Adipocyte (in vitro differentiated cells): ENCODE results near the gene DBNDD2.

ENCODE experiments used
- DNase-seq: peaks from one replicate; pipeline ENCODE4 v3.0.0-alpha.2; 2015; ENCODE audit warnings: low read depth
- H3K27me3 ChIP-seq: replicated peaks from 2 replicates; pipeline ENCODE4 v1.7.0; 2013; ENCODE audit warnings: mild to moderate bottlenecking, low read length, moderate library complexity; ENCODE audit not compliant: control insufficient read depth, insufficient read depth
- H3K36me3 ChIP-seq: 2 replicates; pipeline ENCODE4 v1.7.0; 2013; ENCODE audit warnings: low read length, mild to moderate bottlenecking, moderate library complexity; ENCODE audit not compliant: control insufficient read depth, insufficient read depth, severe bottlenecking
- H3K4me1 ChIP-seq: 2 replicates; pipeline ENCODE4 v1.7.0; 2013; ENCODE audit warnings: mild to moderate bottlenecking, low read length, moderate library complexity; ENCODE audit not compliant: control insufficient read depth, insufficient read depth
- H3K4me3 ChIP-seq: 2 replicates; pipeline ENCODE4 v1.7.0; 2013; ENCODE audit warnings: mild to moderate bottlenecking, low read length, moderate library complexity
- H3K9ac ChIP-seq: 2 replicates; pipeline ENCODE4 v1.7.0; 2013; ENCODE audit warnings: mild to moderate bottlenecking, low read length, moderate library complexity
- H3K9me3 ChIP-seq: 2 replicates; pipeline ENCODE4 v1.7.0; 2013; ENCODE audit warnings: mild to moderate bottlenecking, low read length, moderate library complexity; ENCODE audit not compliant: control insufficient read depth

The DBNDD2 gene

DNA sequence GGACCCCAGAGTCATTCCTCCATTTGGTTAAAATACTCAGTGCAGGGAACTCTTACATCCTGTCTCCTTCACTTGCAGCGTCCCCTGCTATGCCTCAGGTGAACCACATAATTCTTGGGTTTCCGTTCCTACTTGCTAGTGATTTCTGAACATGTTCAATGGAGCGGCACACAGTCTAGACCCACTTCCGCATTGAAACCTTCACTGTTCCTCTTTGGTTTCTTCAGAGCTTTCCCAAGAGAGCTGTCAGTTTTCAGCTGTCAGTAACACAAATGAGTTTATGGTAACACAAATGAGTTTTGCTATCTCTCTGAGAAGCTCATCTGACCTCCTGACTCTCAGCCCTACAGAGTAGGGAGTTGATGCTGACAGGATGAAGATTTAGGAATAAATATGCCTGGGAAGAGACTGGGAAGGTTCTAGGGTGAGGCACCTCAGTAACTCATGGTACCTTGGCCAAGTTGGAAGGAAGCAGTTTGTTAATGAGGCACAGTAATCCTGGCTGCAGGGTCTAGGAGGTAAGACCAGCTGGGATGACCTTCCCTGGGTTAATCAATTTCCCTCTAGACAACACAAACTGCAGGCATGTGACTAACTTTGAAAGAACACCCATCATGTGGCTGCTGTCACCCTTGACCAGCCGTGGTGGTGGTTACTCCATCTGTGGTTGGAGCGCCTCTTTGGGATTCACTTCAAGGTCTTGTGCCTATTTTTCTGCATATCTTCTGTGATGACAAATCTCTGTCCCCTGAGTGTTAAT, 39.7 kb upstream of the DBNDD2 start:
- H3K27me3 ChIP-seq = no peaks in the 10 kb centered on the region
- no peak overlapping the region for H3K9ac ChIP-seq
- H3K9me3 ChIP-seq = no peaks in the 10 kb centered on the region
- peaks cover 29% of the 10 kb centered on the region for H3K36me3 ChIP-seq
- DNase-seq = no peak
- H3K4me3 ChIP-seq = no peak overlapping the region
- H3K4me1 ChIP-seq = peaks cover 19% of the 10 kb centered on the region

DNA sequence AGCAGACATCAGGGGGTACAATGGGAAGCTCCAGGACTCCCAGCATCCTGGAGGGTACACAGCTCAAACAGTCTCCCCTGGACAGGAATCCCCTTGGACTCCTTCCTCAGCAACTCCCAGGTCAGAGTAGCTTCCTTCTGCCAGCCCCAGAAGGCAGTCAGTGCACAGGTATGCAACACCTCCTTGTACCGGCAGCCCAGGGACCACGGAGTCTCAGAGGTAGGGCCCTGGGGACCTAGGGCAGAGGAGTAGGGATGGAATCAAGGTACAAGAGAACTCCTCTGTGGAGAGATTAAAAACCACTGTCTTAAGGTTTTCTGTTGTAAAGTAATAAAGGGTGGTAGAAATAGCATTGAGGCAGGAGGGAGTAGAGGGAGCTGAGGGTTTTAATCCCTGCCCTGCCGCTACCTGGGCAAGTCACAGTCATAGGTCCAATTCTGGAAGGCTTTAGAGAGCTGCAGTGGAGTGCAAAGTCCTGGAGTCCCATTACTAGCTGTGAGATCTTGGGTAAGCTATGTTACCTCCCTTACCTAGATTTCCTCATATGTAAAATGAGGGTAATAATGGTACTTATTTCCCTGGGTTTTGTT, 37.4 kb upstream of the DBNDD2 start:
- no peak for DNase-seq
- no peaks in the 10 kb centered on the region for H3K27me3 ChIP-seq
- no peaks in the 10 kb centered on the region for H3K9me3 ChIP-seq
- peaks cover 13% of the 10 kb centered on the region for H3K4me1 ChIP-seq
- H3K9ac ChIP-seq = no peak overlapping the region
- peaks cover 31% of the 10 kb centered on the region for H3K36me3 ChIP-seq
- no peak overlapping the region for H3K4me3 ChIP-seq

DNA sequence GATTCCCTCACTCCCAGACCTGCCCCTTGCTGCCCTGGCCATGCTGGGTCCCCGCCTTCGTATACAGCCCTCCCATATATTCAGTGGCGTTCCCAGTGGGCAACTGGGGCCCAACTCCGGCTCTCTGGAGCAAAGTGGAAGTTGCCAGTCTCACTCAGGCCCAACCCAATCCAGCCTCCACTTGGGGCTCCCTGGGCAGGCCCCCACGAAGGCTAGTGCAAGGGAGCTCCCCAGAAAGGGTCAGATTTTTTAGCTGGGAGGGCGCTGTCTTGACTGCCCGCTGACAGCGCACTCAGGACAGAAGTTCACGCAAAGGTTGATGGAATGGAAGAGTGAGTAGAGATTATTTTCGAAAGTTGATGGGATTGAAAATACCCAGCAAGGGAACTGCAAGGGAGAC, 35.8 kb upstream of the DBNDD2 start:
- H3K36me3 ChIP-seq = peaks cover 15% of the 10 kb centered on the region
- no peaks in the 10 kb centered on the region for H3K27me3 ChIP-seq

DNA sequence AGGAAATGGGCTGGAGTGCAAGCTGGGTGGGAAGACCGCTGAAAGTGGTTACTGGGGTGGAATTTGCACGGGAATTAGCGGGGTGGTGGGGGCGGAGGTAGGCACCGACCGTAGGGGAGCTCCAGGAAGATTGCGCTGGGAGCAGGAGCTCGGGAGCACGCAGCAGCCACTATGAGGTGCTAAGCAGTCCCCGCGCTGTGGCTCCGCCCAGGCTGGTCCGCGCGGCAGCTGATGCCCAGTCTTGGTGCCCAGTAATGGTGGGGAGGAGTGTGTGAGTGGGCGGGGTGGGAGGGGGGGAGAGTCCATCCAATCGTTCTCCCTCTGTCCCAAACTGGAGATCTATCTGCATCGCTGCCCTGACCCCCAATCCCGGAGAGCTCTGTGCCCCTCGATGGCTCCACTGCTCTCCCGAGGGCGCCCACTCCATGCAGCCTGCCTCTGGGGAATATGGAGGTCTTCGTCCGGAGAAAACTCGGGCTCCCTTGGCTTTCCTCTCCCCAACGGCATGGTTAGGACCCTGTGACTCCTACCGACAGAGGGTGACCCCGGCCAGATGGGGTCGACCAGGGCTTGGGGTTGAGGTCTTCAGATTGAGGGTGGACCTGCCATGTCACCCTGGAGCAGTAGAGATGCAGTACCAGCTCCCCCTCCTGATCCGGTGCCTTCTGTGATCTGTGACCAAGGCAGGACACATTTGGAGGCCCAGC, 35.3 kb upstream of the DBNDD2 start:
- Histone ChIP-seq H3K27me3 (no peaks in the 10 kb centered on the region), H3K9me3 (no peaks in the 10 kb centered on the region), H3K4me1 (peaks cover 13% of the 10 kb centered on the region), H3K4me3 (peak overlapping the region; percentile 76), H3K36me3 (peaks cover 9% of the 10 kb centered on the region), H3K9ac (peak overlapping the region; percentile 75)
- DNase-seq = no peak

More for the DNA sequence above, 35.8 kb upstream of the DBNDD2 start:
- H3K4me3 ChIP-seq = no peak overlapping the region
- no peak for DNase-seq
- H3K4me1 ChIP-seq = peaks cover 13% of the 10 kb centered on the region
- no peaks in the 10 kb centered on the region for H3K9me3 ChIP-seq
- H3K9ac ChIP-seq = no peak overlapping the region

DNA sequence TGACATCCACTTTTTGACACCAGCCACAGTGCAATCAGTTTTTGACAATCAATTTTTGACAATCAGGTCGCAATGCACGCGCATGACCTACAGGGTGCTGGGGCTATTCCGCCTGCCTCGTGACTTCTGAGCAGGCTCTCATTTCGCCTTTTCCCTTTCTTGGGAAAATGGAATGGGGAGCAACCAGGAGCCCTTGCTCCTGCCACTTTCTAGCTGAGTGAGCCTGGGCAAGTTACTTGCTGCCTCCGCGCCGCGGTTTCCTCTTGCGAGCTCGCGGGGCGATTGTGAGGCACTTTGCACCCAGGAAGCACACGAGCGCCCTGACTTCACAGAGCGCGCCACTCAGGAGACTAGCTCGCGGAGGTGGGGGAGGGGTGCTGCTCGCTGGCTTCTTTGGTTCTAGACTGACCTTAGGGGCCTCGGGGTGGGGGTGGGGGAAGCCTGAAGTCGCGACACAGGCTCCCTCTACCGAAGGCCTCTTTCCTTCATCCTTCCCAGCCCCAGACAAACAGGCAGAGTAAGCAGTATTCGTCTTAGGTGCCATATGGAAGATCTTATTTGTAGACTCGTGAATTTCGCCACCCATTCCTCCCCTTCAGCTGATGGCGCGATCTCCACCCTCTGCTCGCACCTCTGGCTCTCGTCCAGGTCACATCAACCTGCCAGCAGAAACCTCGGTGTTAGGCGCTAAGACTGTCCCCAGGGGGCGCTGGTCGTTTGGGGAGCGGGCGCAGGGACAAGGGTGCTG, 34.6 kb upstream of the DBNDD2 start:
- no peaks in the 10 kb centered on the region for H3K9me3 ChIP-seq
- H3K4me1 ChIP-seq = peaks cover 7% of the 10 kb centered on the region
- peaks cover 4% of the 10 kb centered on the region for H3K36me3 ChIP-seq
- H3K4me3 ChIP-seq = peak overlapping the region; percentile 76
- peak; percentile 93 for DNase-seq
- H3K27me3 ChIP-seq = no peaks in the 10 kb centered on the region
- peak overlapping the region; percentile 75 for H3K9ac ChIP-seq

DNA sequence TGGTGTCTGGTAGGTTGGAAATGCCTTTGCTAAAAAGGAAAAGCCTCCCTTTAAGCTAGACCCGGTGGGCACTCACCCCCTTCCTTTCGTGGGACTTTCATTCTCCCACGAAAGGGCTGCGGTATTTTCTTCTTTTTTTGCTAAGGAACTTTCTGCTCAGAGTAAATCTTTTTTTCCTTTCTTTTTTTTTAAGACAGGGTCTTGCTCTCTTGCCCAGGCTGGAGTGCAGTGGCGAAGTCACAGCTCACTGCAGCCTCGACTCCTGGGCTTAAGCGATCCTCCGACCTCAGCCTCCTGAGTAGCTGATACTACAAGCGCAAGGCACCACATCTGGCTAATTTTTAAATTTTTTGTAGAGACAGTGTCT, 34.0 kb upstream of the DBNDD2 start:
- Histone ChIP-seq H3K4me3 (peak overlapping the region; percentile 76), H3K36me3 (peaks cover 4% of the 10 kb centered on the region), H3K4me1 (peaks cover 6% of the 10 kb centered on the region), H3K9me3 (no peaks in the 10 kb centered on the region), H3K27me3 (no peaks in the 10 kb centered on the region), H3K9ac (peak overlapping the region; percentile 75)
- no peak for DNase-seq

DNA sequence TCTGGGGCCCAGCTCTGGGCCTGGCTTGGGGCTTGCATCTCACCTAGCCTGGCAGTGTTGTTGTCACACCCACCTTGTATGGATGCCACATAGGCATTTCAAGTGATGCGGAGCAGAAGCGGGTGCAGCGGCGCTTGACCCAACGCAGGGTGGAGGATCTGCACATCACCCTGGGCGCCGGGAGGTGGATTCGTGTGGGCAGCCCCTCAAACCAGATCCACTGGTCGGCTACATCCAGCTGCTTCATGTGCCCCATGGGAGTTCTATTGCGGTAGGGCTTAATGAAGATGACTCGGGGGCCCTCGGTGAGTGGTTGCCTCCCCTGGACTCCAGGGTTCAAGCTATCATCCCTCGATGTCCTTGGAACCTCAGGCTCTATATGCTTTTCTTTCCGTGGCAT, 33.1 kb upstream of the DBNDD2 start:
- H3K4me3 ChIP-seq = no peak overlapping the region
- no peaks in the 10 kb centered on the region for H3K27me3 ChIP-seq

DNA sequence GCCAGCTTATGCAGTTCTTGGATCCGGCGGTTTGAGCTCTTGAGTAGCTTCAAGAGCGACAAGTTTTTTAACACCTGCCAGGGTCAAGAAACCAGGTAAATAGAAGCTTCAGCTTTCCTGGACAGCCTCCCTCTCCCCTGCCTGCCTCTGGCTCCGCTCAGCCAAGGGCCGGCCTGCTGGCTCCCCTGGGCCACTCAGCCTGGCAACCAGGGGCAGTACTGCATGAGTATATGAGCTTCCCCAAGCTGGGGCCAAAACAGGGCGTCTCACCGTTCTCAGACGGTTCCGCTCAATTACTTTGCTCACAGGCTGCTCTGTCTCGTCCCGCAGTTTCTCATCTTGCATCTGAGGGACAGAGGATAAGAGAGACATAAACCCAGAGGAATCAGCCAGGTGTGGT, 30.8 kb upstream of the DBNDD2 start:
- no peak overlapping the region for H3K9ac ChIP-seq
- no peak overlapping the region for H3K4me3 ChIP-seq
- peaks cover 6% of the 10 kb centered on the region for H3K4me1 ChIP-seq
- H3K36me3 ChIP-seq = peaks cover 4% of the 10 kb centered on the region
- H3K27me3 ChIP-seq = no peaks in the 10 kb centered on the region
- H3K9me3 ChIP-seq = no peaks in the 10 kb centered on the region
- DNase-seq = no peak

More for the DNA sequence above, 33.1 kb upstream of the DBNDD2 start:
- Histone ChIP-seq H3K9ac (no peak overlapping the region), H3K36me3 (peaks cover 4% of the 10 kb centered on the region), H3K4me1 (peaks cover 6% of the 10 kb centered on the region), H3K9me3 (no peaks in the 10 kb centered on the region)
- no peak for DNase-seq

DNA sequence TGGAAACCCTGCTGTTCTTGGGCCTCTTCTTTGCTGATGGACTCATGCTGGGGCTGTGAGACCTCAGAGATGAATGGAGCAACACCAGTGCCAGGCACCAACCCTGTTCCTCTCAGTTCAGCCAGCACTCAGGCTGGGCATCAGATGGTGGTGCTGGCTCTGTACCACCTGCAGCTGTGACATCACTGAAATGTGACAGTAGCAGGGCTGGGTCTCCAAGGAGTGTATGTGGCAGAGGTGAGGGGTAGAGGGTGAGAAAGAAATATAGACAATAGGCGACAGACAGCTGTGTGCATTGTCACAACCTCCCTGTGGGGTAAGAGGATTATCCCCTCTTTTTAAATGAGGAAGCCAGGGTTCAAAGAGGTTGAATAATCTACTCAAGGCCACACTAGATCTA, 29.9 kb upstream of the DBNDD2 start, which contains the start of gene TP53TG5:
TP53TG5 (minus strand) TSS at position 135 of the 400 bp plus-strand sequence; CDS start at position 46, 89 bp downstream.
- Histone ChIP-seq H3K36me3 (peaks cover 4% of the 10 kb centered on the region), H3K4me1 (peaks cover 3% of the 10 kb centered on the region)
- no peak for DNase-seq

DNA sequence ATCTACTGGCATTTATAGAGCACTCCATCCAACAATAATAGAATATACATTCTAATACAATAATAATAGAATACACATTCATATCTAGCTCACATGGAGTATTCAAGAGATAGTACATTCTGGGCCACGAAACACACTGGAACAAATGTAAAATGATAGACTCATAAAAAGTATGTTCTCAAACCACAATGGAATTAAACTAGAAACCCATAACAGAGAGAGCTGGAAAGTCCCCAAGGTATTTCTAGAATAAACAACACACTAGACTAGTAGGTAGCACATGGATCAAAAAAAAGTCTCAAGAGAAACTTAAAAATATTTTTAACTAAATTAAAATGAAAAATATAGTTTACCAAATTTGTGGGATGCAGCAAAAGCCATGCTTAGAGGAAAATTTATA, 20.8 kb upstream of the DBNDD2 start:
- Histone ChIP-seq H3K4me1 (no peaks in the 10 kb centered on the region), H3K9ac (no peak overlapping the region), H3K36me3 (no peaks in the 10 kb centered on the region), H3K4me3 (no peak overlapping the region), H3K9me3 (peaks cover 4% of the 10 kb centered on the region), H3K27me3 (no peaks in the 10 kb centered on the region)
- DNase-seq = no peak

More for the DNA sequence above, 29.9 kb upstream of the DBNDD2 start, which contains the start of gene TP53TG5:
- Histone ChIP-seq H3K9ac (no peak within 1 kb of the TSS), H3K27me3 (no peaks in the 10 kb centered on the region), H3K9me3 (no peaks in the 10 kb centered on the region), H3K4me3 (no peak within 1 kb of the TSS)

DNA sequence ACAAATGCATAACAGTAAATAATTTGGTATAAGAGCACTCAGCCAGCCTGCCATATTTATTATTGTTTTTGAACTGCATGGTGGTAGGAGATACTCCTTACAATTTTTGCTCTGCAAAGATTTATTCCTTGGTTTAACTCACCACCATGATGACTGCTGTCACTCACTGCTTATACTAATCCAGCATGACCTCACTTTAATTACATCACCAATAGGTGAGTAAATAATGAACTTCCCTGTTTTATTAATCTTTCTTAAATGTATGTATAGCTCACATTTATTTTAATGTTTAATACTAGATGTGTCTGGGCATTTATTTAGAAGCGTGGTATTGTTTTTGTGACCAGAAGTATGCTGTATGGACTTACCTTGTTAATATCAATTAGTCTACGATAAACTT, 17.2 kb upstream of the DBNDD2 start:
- Histone ChIP-seq H3K4me3 (no peak overlapping the region), H3K36me3 (no peaks in the 10 kb centered on the region)

More for the DNA sequence above, 17.2 kb upstream of the DBNDD2 start:
- Histone ChIP-seq H3K9ac (no peak overlapping the region), H3K27me3 (no peaks in the 10 kb centered on the region), H3K4me1 (no peaks in the 10 kb centered on the region), H3K9me3 (peaks cover 4% of the 10 kb centered on the region)
- DNase-seq = no peak
